A549 (cell line): Measurements from ENCODE around the gene KRT3.

Source experiments
- CHD2 ChIP-seq: fragments of 150-350 bp; IDR thresholded peaks from 2 replicates; pipeline ENCODE4 v1.6.1; 2014; ENCODE audit warnings: low read length; ENCODE audit not compliant: partially characterized antibody
- HDAC2 ChIP-seq: fragments of 200-600 bp; sonication (generic); IDR thresholded peaks from 2 replicates; pipeline ENCODE4 v1.6.1; 2016
- POLR2AphosphoS2 ChIP-seq: conservative IDR thresholded peaks from 2 replicates; pipeline ENCODE4 v1.6.1; 2012; ENCODE audit warnings: low read length, improper control_type of control experiment, inconsistent platforms
- RFX5 ChIP-seq: fragments of 450-650 bp; IDR thresholded peaks from 2 replicates; pipeline ENCODE4 v1.7.1; 2014; ENCODE audit warnings: antibody characterized with exemption, mild to moderate bottlenecking, moderate library complexity
- TF ChIP-seq, protein P1 (sequence below): IDR thresholded peaks from 2 replicates; pipeline ENCODE4 v1.6.1; 2012
- TF ChIP-seq, protein P2 (sequence below): fragments of >200 bp; sonication (Bioruptor Twin); formaldehyde crosslinking; IDR thresholded peaks from 3 replicates; pipeline ENCODE4 v1.5.1; 2016

DNA sequence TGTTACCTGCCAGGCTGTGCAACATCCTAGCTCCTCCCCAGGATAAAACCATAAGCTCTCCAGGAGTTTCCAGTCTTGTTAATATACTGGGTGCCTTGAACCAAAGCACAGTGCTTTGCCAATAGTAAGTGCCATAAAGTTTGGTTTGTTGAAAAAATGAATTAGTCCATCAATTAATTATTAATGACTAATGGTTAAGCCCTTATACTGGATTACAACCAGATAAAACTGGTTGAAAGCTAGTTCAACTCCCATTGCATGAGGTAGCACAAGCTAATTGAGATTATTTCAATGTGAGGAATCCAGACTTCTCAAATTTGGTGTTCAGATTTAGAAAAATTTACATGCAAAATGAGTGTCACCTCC, 1.6 kb upstream of the KRT3 start:
- no peak for TF ChIP-seq CHD2
- TF ChIP-seq, protein P1, sequence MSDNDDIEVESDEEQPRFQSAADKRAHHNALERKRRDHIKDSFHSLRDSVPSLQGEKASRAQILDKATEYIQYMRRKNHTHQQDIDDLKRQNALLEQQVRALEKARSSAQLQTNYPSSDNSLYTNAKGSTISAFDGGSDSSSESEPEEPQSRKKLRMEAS = no peak
- no peak for TF ChIP-seq RFX5
- no peak for TF ChIP-seq HDAC2
- TF ChIP-seq POLR2AphosphoS2 = no peak
- TF ChIP-seq, protein P2, sequence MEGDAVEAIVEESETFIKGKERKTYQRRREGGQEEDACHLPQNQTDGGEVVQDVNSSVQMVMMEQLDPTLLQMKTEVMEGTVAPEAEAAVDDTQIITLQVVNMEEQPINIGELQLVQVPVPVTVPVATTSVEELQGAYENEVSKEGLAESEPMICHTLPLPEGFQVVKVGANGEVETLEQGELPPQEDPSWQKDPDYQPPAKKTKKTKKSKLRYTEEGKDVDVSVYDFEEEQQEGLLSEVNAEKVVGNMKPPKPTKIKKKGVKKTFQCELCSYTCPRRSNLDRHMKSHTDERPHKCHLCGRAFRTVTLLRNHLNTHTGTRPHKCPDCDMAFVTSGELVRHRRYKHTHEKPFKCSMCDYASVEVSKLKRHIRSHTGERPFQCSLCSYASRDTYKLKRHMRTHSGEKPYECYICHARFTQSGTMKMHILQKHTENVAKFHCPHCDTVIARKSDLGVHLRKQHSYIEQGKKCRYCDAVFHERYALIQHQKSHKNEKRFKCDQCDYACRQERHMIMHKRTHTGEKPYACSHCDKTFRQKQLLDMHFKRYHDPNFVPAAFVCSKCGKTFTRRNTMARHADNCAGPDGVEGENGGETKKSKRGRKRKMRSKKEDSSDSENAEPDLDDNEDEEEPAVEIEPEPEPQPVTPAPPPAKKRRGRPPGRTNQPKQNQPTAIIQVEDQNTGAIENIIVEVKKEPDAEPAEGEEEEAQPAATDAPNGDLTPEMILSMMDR = no peak
